Jurkat, Clone E6-1 (cell line): ENCODE data around the gene CNTNAP2.

Experiments used
- DNase-seq: peaks from one replicate; pipeline ENCODE4 v3.0.0-alpha.2; 2011; ENCODE audit warnings: low read depth, low spot score
- H3K4me3 ChIP-seq: 2 replicates; pipeline ENCODE4 v1.5.1; 2011; ENCODE audit warnings: mild to moderate bottlenecking, low read length, control low read depth, moderate library complexity

The CNTNAP2 gene

DNA sequence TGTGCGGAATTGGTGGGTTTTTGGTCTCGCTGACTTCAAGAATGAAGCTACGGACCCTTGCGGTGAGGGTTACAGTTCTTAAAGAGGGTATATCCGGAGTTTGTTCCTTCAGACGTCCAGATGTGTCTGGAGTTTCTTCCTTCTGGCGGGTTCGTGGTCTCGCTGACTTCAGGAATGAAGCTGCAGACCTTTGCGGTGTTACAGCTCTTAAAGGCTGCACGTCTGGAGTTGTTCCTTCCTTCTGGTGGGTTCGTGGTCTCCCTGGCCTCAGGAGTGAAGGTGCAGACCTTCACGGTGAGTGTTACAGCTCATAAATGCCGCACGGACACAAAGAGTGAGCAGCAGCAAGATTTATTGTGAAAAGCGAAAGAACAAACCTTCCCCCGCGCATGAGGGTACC is 670.7 kb downstream of the CNTNAP2 start:
- DNase-seq, result no peak
- H3K4me3 ChIP-seq, result no peak overlapping the region

GRCh38 chr7:146788008-146788407 is 671.4 kb downstream of the CNTNAP2 start:
- no peak overlapping the region for H3K4me3 ChIP-seq
- DNase-seq, result no peak

GRCh38 chr7:146791344-146792285 is 675.0 kb downstream of the CNTNAP2 start:
- H3K4me3 ChIP-seq, result no peak overlapping the region
- no peak for DNase-seq

- DNase-seq, result no peak
- no peak overlapping the region for H3K4me3 ChIP-seq
Observed at GRCh38 chr7:146804620-146805019, 688.0 kb downstream of the CNTNAP2 start.

DNA sequence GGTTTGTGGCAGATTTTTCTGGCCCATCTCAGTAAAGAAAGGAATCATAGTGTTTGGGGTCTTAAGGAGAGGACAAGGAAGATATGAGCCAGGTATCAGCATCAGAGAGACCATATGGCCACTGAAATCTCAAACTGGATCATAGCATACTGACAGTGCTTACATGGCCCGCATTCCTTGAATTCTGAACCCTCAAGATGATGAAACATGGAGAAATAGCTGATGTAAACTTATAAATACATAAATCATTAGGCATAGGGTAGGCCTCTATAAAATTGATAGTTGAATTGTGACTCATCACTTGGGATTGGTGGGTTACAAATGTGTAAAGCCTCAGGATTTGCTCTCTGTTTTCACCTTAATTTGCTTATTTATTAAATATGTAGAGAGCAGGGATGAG is 688.5 kb downstream of the CNTNAP2 start:
- no peak for DNase-seq
- H3K4me3 ChIP-seq, result no peak overlapping the region

- no peak for DNase-seq
Observed at GRCh38 chr7:146826329-146826728, 709.7 kb downstream of the CNTNAP2 start.

DNA sequence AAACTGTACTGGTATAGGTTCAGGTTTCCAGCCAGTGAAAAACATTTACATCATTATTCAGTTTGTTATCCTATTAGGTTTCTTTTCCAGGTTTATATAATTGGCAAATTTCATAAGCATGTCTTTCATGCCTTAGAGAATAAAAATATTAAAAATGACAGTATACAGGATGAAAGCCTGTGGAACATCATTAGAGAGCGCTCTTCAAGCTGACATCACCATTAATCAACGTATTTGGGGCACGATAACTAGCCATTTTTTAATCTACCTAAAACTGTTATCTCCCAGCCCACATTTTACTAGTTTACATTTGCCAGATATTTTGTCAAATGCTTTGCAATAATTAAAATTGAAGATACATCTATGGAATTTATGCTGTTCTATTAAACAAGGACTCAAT is 714.1 kb downstream of the CNTNAP2 start:
- no peak overlapping the region for H3K4me3 ChIP-seq
- DNase-seq, result no peak

More at GRCh38 chr7:146826329-146826728, 709.7 kb downstream of the CNTNAP2 start:
- no peak overlapping the region for H3K4me3 ChIP-seq

DNA sequence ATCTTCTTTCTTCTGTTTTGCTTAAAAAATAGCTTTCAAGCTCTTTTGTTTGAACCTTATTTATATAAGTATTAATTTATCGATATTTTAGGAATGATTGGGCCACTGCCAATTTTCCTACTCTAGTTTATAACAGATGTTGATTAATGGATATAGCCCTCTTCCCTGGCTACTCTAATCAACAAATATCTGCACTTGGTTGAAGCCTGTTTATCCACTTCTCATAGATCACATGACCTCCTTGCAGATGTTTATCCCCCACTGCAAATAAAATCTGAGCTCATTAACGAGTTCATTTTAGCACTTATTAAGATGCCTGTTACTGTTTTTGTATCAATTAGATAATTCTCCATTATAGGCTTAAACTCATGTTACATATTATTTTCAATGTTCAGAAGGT is 715.3 kb downstream of the CNTNAP2 start:
- no peak overlapping the region for H3K4me3 ChIP-seq
- no peak for DNase-seq

GRCh38 chr7:146844405-146844804 is 727.8 kb downstream of the CNTNAP2 start:
- H3K4me3 ChIP-seq, result no peak overlapping the region
- DNase-seq, result no peak

GRCh38 chr7:146858690-146859089 is 742.1 kb downstream of the CNTNAP2 start:
- no peak for DNase-seq
- H3K4me3 ChIP-seq, result no peak overlapping the region

- DNase-seq, result no peak
- H3K4me3 ChIP-seq, result no peak overlapping the region
Observed at GRCh38 chr7:146861701-146862100, 745.1 kb downstream of the CNTNAP2 start.

DNA sequence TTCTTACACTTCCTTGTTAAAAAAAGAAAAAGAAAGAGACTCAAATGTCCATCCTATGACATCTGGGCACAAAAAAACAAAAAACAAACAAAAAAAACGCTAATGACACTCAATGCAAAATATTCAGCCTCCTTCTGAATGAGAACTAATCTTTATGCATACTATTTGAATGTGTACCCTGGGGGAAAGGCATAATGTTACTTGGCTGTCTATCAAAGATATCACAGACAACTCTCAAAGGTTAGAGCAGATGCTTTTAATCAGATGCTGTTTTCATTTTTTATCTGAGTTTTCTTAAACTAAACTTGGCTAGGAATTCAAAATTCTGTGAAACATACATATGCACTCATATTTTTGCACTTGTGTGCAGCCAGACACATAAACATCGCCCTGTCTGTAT is 745.8 kb downstream of the CNTNAP2 start:
- no peak for DNase-seq
- H3K4me3 ChIP-seq, result no peak overlapping the region

DNA sequence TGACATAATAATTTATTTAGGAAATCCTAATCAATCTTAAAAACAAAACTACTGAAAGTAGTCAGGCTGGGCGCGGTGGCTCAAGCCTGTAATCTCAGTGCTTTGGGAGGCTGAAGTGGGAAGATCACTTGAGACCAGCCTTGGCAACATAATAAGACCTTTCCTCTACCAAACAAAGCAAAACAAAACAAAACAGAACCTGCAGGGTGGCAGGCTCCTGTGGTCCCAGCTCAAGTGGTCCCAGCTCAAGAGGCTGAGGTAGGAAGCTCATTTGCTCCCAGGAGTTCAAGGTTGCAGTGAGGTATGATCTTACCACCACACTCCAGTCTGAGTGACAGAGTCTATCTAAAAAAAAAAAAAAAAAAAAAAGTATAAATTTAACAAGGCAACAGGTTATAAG is 748.0 kb downstream of the CNTNAP2 start:
- no peak overlapping the region for H3K4me3 ChIP-seq
- DNase-seq, result no peak

DNA sequence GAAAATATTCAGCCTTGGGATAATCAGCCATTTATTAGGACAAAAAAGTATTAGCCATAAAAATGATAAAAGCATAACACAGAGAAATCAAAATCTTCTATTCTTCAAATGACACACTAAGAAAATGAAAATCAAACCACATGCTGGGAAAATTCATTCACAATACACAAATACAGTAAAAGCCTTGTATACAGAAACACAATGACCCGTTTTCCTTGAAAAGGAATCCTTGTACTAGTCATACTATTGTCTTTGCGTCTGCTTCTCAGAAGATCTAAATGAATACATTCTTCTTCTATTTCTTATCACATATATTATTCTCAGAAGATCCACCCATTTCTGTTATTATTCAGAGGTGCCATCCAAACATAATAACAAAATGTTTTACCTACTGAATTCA is 749.1 kb downstream of the CNTNAP2 start:
- DNase-seq, result no peak
- H3K4me3 ChIP-seq, result no peak overlapping the region

- DNase-seq, result no peak
- H3K4me3 ChIP-seq, result no peak overlapping the region
Observed at GRCh38 chr7:146874722-146875121, 758.1 kb downstream of the CNTNAP2 start.

- no peak overlapping the region for H3K4me3 ChIP-seq
- DNase-seq, result no peak
Observed at GRCh38 chr7:146875237-146875785, 758.7 kb downstream of the CNTNAP2 start.

DNA sequence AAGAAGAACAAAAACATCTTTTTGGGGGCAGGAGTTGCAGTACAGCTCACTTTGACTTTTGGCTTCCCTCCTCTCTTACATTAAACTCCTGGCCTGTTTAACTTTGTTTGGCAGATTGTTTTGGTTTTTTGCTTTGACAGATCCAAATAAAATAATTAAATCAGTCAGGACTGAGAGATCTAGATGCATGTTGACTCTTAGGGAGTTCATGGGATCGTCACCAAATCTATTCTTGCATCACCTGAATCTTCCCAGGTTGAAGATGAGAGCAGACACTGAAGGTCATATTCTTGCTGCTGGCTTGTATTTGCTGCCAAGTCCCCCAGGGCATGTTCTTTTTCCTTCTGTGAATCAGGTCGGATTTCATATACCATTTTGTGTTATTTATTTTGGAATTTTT is 759.4 kb downstream of the CNTNAP2 start:
- no peak overlapping the region for H3K4me3 ChIP-seq
- DNase-seq, result no peak

DNA sequence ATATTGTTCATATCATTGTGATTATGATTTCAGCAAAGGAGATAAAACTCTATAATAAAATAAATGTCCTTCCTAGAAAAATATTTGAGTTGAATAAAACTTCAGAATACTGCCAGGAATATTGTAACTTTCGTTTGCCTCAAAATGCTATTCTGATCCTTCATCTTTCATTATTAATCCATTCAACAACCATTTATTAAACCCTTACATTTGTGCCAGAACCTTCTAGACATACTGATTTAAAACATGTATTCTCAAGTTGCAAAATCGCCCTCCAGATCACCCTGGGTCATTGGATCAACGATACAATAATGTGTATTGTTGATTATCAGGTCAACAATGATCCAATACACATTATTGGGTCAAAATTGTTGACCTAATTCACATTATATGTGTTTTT is 759.8 kb downstream of the CNTNAP2 start:
- no peak for DNase-seq
- no peak overlapping the region for H3K4me3 ChIP-seq

DNA sequence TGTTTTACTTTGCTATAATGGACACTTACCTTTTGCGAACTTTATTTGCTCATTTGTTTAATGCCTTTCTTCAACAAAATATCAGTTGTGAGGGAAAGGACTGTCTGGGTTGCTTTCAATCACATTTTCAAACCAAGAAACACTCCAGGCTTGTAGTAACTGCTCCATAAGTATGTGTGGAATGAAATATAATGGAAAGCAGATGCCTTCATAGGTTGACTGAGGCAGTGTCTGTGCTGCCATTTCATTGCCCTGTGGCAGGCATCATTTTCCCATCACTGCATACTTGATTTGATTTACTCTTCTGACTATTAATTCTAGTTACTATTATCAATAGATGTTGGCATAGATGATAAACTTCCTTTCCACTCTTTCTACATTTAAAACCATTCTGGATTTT is 762.3 kb downstream of the CNTNAP2 start:
- DNase-seq, result no peak
- no peak overlapping the region for H3K4me3 ChIP-seq

DNA sequence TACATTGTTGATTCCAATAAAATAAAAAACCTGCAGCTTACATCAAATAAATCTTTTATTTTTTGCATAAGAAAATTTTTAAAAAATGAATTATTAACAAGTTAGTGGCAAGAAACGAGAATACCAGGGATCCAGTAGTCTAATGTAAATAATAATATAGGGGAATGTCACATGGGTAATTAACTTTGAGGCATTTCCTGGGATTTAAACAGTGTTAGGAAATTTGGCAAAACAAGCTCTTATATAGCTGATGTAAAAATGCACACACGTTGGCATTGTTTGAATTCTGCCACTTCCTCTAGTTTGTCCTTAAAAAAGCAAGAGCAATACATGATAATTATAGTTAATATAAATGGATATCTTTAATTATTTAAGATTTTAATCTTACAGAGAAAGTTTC is 768.6 kb downstream of the CNTNAP2 start:
- no peak overlapping the region for H3K4me3 ChIP-seq
- no peak for DNase-seq
